Measurements from ENCODE around the gene ADD3. TPM values are rescaled to one million over a fixed set of nuclear protein-coding genes. Genes with fewer than 3 reads are reported as not detected.

ADD3 gene
- total and polyA plus RNA-seq, 2 of the 13 experiments (the other 11 are each of a cell fraction or from before 2014, with no cell fraction given), result 44.7 to 57.5 TPM

- TF ChIP-seq ZNF160 (CRISPR knock-in tag; IDR thresholded peaks at IDR 0.05), result no peak
- no peak for TF ChIP-seq NCOA5 (CRISPR knock-in tag; IDR thresholded peaks at IDR 0.05)
- TF ChIP-seq TBL1XR1 (IDR thresholded peaks at IDR 0.05; ENCODE audit: borderline replicate concordance, low read length, partially characterized antibody), result no peak
Observed at GRCh38 chr10:110091830-110092229, 84.0 kb downstream of the ADD3 start (continued).

- Histone ChIP-seq H3K4me2 (ENCODE audit: low read depth, low read length) (no peak overlapping the region), H3K79me2 (ENCODE audit: insufficient read depth, low read length) (peaks cover 5% of the 10 kb centered on the region), H2AFZ (ENCODE audit: low read length) (no peak overlapping the region), H3K4me3 (replicated peaks in 1 of 3; ENCODE audit: insufficient read depth in 1 of 3, low read depth in 2 of 3, low read length in 3 of 3) (no peak overlapping the region), H3K9ac (ENCODE audit: insufficient read depth, low read depth, low read length) (no peak overlapping the region), H3K27ac (ENCODE audit: extremely low read length, insufficient read depth, low read length) (no peak overlapping the region), H3K36me3 (replicated peaks in 1 of 2; ENCODE audit: control insufficient read depth in 1 of 2, insufficient read depth in 2 of 2, low read length in 2 of 2) (no peaks in the 10 kb centered on the region), H4K20me1 (ENCODE audit: insufficient read depth, low read length) (no peaks in the 10 kb centered on the region), H3K27me3 (ENCODE audit: control insufficient read depth in 1 of 2, insufficient read depth in 2 of 2, low read length in 2 of 2) (no peaks in the 10 kb centered on the region), H3K9me3 (ENCODE audit: low read length) (no peaks in the 10 kb centered on the region), H3K4me1 (ENCODE audit: insufficient read depth, low read length) (no peaks in the 10 kb centered on the region)
- TF ChIP-seq HOMEZ (CRISPR knock-in tag; IDR thresholded peaks at IDR 0.05; ENCODE audit: low read depth) (no peak), HNF1A (IDR thresholded peaks at IDR 0.05; ENCODE audit: low read depth) (no peak), HNF1A (CRISPR knock-in tag; IDR thresholded peaks at IDR 0.05; ENCODE audit: borderline replicate concordance) (no peak)
- FAIRE-seq (no peak), DNase-seq (ENCODE audit: low spot score) (no peak), ATAC-seq (no peak)
- in situ Hi-C loops (cut with HindIII; ENCODE audit: extremely low pct_ligation_motif_present, low pct_unique_long_range_greater_than_20kb), result no loop called here
- CTCF ChIA-PET (ENCODE audit: low intra/inter-chr PET ratio, low total read pairs), result no interaction called here
- WGBS (ENCODE audit: low lambda C conversion rate), result 88% methylated on average over 2 of the region's 2 CpGs
- BruUV-seq (replicated peaks), result no TSS peak
- intact Hi-C loops (cut with micrococcal nuclease; ENCODE audit: unreplicated experiment), result no loop called here
- POLR2A ChIA-PET, result no interaction called here
Observed at GRCh38 chr10:110093722-110094121, 85.9 kb downstream of the ADD3 start.

Data from HepG2 (cell line).